Kidney capillary endothelial cell (primary cell): ENCODE results near the gene NKAIN2.

Source experiments
- DNase-seq: peaks from one replicate; pipeline ENCODE4 v3.0.0-alpha.2; 2018; ENCODE audit warnings: low spot score

NKAIN2 gene

DNA sequence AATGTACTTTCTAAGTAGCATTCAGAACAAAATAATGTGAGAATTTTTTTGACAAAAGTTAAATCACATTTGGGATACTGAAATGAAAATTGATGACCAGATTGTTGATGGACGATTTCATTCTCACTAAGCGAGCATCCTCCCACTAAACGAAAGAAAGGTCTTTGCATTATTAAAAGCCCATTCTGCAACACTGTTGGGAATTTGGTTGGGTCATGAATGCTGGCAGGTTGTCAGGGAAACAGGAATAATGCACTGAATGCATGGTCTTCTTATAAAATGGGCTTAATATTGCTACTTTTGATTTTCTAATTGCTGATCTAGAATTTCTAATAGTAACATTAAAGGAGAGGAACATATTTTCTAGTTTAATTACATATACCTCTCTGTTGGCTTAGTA is 229.8 kb downstream of the NKAIN2 start:
- no peak for DNase-seq

DNA sequence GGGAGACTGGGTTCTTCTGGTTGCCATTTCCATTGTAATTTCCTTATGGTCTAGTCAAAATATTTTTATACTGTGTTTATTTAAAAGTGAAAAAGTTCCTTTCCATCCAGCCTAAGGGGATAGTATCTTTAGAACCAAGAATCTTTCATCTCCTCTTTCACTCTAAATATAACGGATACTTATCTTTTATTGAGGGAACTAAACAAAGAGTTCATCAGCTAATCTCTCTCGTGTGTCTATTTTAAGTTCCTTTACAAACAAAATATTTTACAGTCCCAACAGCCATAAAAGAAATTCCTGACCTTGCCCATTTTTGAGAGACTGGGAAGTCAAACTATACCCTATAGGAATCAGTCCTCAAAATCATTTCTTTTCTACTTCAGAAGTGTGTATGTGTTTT is 232.7 kb downstream of the NKAIN2 start:
- DNase-seq = no peak

DNA sequence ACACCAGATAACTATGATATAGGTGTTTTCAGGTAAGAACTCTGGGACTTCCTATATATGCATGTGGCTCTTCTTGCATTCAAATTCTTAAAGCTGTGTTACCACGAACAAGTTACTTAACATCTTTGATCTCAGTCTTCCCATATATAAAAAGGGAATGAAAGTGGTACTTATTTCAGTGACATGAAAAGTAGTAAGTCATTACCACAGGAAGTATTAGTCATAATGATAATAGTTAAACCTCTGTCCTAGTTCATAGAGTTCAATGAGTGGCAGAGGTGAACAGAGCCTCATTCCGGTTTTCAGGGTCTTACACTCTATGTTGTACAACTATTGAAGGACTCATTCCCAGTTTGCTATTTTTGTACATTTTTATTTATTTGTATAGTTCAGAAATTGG is 237.0 kb downstream of the NKAIN2 start:
- peak; percentile 24 for DNase-seq

DNA sequence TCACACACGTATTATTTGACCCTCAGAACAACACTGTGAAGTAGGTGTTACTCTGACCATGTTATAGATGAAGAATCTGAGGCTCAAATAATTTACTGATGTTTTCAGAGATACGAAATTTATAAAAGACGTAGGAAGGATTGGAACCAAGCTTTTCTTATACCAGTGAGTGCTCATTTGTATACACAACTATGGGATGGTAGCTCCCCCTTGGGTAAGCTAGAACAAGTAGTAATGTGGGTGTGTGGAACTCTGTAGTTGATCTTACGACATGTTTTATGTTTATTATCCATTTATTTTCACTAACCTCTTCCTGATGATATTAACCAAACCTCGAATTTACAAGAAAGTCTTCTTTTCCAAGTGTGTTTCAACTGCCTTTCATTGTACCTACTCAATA is 248.5 kb downstream of the NKAIN2 start:
- DNase-seq = no peak

DNA sequence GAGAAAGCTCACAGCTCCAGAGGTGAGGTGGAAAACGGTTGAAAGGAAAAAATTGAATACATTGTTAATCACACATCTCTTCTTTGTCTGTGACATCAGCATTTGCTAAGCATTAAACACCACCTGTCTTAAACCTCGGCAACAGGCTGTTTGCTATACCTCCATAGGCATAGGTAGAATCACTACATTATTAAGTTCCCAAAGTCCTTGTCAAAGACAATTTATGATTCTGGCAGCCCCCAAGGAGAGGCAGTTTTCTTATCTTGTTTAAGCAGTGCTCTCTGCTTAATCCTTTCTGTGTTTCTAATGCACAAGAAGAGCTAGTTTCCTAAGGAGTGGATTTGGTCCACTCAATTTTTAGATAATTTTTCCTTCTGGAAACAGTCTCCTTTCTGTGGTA is 249.7 kb downstream of the NKAIN2 start:
- DNase-seq = no peak

DNA sequence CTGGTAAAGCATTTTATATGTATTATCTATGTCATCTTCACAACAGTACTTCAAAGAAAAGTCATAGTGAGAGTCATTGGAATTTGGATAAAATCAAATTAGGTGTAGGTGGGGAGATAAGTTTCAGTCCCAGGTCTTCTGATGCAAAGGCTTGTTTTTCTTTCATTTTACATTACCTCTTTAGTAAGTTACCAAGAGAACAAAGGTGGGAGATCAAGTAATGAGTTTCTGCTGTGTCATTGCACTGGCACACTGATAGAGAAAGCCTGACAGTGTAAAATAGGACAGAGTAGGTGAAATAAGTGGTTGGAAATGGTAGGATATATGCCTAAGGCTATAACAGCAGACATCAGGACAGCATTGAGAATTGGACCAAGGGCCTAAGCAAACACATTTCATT is 250.4 kb downstream of the NKAIN2 start:
- DNase-seq = no peak

DNA sequence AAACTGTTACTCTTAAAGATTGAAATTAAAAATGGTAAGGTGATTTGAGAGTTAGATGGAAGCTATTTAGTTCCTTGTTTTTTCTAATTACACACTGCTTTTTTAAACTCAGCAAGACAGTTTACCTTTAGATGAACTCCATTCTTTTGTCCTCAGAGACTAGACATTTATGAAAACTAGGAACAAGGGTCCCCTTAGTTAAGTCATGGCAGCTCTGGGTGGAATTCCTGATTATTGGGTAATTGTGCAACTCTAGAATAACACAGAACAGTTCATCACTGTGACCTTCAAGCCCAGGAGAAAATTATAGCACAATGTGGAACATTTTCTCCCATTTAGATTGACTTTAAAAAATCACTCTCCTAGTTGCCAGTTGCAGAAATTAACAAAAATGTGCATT is 251.7 kb downstream of the NKAIN2 start:
- no peak for DNase-seq

DNA sequence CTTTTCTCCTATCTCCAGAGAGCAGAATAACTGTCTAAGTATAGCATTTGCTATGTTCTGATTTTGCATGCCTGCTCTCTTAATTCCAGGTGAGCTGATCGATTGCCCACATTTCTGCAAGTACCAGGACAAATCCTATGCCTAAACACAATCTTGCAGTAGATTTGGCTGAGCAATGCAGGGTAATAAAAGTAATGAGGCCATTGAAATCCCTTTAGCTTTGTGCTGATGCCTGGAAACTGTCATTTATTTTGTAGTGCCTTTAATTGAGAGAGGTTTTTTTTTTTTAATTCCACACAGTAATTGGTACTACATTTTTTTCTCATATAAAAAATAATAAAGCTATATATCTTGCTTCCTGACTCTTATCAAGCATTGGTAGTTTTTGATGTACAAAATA is 252.3 kb downstream of the NKAIN2 start:
- DNase-seq = no peak

DNA sequence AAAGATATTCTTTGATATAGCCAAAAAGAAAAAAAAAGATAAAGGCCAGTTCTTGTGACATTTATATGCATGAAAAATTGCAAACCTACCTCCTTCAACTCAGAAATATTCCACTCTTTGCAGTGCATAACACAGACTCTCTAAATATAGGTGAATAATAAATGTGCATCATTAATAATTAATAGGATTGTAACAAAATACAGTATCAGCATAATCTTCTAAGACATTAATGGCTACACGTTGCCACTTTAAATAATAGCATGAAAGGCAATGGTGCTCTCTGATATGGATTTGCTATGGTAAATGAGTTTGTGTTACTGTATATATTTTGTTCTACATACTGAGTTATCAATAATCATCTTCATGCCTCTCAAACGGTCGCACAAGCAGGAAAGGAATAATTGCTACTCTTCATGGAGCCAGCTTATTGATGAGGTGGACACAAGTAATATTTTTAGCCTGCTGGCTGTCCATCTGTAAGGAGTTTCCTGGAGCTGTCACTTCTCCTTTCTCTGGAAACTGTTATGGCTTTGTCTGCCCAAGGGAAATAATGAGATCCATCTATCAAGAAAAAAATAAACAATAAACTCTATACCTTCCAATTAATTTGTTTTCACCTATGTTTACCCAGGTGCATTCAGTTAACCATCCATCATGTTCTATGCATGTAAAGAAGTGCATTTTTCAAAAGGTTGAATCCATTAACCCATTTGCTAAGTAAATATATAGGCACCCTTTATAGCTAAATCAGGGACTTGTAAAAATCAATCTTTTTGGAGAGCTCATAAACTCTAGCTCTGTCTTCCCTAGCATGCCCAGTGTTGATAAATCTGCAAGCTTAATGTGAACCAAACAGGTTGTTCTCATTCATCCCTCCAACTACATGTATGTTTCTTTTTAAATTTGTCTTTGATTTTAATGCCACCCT is 253.0 kb downstream of the NKAIN2 start:
- no peak for DNase-seq

DNA sequence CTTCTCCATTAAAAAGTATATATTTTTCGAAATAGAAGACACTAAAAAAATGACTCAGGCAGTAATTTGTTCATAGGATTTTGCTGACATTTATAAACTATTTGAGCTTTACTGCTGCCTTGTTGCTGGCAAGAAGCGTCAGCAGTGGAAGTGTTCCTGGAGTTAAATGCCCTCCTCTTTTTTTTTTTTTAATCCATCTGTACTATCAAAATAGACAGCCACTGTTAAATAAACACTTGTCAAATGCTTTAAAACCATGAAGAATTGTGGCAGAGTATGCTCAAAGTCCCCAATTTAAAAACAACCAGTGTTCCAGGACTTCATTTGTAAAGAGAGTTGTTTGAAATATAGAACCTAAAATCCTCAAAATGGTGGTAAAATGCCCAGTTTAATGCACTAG is 253.8 kb downstream of the NKAIN2 start:
- no peak for DNase-seq

DNA sequence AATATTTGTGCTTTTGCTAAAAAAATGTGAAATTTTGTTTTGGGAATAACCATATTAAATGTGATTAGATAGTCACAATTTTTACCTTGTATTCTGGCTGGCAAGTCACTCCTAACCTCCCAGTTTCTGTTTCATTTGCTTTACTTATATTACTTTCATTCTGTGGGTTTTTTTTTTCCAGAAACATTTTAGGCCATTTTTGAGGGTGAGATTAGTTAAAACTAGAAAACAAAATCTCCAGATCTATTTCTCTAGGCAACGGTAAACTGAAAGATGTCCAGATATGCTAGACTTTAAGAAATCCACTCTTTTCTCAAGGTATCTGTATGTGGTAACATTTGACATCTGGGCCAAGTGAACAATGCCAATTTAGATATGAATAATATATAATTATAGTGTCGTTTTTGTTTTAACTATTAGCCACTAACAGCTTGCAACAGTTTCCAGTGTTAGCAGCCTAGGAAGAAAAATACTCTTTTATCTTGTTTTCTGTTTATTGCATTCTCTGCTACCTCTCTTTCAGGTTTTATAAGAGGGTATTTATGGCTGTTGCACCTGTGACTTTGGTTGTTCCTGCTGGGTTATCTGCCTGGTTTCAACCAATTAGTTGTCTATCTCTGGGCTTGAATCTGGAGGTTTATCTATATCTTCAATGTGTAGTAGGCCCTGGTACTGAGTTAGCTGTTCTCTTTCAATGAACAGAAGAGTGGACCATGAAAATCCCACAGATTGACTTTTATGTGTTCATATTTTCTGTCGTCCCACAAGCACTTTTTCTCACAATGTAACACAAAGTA is 260.9 kb downstream of the NKAIN2 start:
- DNase-seq = no peak

DNA sequence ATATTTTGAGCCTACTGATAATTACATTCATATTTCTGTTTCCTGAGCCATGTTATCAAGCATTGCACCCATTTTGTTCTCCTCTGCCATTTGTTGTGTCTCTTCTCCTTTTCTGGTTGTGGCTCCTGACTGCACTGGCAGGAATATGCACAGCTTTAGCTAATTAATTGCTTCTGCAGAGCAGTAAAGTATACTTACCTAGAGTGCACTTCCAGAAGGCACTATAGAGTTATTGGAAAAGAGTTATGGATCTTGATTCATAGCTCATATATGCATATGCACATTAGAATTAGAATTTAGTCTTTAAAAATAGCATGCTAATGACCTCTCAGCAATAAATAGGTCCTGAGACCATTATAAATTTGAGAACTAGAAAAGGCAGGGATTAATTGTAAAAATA is 262.6 kb downstream of the NKAIN2 start:
- no peak for DNase-seq

DNA sequence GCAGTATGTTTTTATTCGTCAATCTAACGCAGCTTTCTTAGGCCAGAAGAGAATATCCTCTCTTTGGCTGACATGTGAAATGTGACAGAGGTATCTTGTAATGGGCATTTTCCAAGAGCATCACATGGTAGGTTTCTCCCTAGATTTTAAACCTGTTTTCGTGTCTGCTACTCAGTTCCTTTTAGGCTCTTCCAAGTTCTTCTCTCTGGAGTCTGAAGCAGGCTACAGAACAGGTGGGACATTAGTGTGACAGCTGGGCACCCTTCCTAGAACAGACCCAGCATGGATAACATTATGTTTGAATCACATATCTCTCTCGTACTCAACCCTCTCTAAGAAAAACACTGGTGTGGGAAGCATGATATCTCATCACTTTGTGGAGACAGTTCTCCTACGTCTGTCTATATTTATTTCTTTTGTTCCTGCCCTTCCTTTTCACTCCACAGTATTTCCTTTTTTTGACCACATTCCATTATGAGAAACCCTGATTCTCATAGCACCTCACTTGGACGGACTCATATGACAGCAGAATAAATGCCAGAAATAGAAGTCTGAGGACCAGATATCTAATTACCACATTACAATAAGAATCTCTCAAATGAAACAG is 263.4 kb downstream of the NKAIN2 start:
- DNase-seq = no peak

DNA sequence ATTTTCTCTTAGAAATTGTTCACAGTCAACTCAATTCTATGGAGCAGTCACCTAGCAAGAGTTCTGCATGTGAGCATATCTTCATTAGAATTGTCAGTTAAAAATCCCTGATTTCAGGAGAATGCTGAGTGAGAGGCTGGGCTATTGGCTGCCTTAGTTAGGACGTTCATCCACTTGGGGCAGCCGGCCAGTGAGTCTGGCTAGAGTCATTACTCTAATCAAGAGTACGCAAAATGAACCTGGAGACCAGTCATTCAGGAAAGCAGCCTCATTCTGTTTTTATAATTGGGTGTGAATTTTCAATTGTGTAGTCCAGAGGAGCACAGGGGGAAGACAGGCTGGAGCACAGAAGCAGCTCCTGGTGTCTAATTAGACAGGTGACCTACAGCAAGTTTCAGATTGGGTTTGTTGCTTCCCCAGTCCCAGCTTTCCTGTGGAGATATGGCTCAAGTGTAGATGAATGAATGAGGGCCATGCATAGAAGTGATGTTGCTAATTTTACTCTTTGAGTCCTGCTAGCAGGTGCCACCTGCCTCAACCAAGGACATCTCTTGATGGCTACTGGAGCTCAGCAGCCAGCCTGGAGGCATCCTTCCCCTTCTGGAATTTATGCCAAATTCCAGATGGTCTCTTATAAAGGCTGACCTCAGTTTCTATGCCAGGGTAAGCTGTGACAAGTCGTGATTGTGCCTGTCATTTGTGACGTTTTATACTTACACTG is 265.7 kb downstream of the NKAIN2 start:
- DNase-seq = no peak

DNA sequence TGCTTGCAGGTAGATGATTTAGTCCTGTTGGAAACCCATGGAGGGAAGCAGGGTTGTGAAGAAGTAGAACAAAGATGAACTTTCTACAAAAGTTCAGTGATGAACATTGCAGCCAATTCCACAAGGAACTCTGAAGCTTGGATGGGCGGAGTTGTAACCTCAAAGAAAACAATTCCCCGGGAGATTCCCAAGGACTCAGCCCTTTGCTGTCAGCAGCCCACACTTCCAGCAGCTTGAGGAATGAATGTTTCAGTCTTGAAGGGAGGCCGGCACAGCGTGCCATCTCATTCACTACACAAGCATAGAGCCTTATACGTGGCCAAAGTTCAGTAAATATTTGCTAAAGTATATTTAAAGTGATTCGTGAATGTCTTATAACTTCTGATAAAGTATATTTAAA is 269.4 kb downstream of the NKAIN2 start:
- DNase-seq = no peak

DNA sequence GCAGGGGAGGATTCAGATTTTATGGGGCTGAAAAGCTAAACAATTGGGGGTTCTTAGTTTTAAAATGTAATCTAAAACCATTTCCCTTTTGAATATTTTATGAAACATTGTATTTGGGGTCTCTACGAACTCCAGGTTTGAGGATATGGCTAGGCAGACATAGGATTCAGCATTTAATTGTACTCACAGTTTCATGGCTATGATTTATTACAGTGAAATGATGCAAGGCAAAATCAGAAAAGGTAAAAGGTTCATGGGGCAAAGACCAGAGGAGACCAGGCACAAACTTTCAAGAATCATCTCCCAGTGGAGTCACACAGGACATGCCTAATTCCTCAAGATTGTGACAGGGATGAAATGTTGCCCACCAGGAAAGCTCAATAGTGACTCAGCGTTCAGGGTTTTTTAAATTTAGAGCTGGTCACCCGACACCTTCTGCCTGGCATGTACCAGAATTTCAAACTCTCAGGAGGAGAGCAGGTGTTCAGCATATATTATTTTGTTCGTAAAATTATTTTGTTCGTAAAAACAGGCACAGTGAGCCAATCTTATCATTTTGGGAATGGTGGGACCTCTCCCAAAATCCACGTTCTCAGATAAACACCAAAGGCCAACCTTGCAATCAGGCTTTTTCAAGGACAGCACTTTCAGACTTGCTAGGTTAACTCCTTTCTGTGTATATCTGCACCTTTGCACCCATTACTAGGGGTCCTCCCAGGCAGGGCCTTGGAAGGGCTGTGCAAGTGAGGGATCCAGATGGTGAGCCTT is 270.3 kb downstream of the NKAIN2 start:
- no peak for DNase-seq

DNA sequence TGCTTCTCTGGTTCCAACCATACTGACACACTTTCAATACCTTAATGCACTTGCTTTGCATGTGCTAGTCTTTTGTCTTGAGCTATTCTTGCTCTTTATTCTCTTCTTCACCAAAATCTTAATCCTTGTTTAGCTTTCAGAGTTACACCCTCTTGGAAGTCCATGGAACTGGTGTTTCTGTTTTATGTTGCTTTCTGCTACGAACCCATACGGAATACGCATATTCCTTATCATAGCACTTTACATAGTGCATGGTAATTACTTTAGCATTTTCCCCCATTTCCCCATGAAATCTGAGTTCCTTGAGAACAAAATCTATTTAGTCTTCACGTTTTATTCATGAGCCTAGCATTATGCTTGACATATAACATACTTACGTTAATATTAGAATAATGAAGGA is 270.9 kb downstream of the NKAIN2 start:
- DNase-seq = no peak

DNA sequence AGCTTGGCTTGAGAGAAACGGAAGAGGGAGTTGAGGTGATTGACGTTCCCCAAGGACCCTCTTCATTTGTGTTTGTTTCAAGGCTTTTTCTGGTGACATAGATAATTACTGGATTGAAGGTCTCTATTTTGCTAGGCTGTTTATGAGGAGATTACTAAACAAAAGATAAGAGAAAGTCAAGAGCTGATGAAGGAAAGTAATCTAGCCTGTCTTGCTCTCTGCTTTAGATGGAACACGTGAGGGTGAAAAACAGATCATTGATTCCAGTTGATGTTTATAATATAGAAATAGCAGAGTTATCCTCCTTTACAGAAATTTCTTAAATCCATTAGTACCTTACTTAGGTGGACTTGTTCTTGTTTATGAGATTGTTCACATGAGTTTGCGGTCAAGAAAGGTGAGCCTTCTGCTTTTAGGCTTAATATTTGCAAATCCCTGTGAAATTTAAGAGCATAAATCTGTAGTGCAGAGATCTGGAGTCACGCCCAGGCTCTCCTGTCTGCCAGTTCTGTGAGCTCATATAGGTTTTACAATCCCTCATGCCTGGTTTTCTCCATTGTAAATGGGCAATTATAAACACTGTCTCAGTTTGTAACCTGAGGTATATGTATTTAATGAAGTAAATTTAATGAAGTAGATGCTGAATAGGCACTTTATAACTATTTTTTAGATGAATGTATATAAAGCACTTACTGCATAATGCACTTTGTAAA is 272.8 kb downstream of the NKAIN2 start:
- no peak for DNase-seq

DNA sequence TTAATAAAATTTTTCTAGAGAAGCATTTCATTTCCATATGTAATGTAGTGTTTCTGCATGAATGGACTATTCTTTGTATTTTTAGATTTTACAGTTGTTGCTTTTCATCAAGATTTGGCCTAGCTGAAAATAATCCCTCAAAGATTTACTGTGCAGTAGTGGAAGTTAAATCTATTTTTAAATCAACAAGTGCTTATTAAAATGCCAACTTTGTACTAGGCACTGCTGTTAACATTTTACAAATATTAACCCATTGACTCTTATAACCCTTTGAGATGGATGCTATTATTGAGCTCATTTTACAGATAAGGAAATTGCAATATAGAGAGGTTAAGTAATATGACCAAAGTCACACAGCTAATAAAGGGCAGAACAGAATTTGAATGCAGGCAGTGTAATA is 274.5 kb downstream of the NKAIN2 start:
- no peak for DNase-seq

DNA sequence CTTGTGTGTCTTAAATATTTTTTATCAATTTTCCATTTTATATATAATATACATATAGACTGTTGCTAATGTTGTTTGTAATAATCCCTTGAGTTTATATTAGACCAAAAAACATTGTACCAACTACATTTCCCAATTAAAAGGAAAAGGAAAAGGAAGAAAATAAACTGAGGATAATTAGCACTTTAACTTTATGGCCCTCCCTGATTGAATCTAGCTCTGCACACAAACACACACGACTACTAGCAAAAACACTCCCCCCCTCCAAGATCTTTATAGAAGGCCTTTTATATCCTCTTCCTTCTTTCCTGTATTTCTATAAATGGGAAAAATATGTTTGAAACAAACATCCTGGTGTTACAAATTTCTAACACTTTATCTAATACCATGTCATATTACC is 276.8 kb downstream of the NKAIN2 start:
- no peak for DNase-seq

DNA sequence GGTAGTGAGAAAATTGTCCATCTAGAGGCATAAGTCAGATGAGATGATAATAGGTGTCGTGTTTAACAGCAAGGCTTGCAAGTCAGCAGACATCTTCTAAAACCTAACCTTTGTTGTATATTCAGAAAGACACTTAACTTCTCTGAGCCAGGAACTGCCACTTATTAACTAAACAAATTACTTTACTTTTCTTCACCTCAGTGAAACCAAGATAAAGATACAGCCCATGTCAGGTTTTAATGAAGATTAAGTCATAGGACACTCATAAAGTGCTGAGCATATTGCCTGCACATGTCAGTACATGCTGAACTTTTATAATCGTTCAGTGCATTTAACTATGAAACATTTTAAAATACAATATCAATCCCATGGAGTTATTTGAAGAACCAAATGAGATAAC is 286.8 kb downstream of the NKAIN2 start:
- no peak for DNase-seq
